Neural crest cell (in vitro differentiated cells): ENCODE results near the gene FJX1. TPM values are rescaled to one million over a fixed set of nuclear protein-coding genes. Genes with fewer than 3 reads are reported as not detected.

Source experiments
- DNase-seq: peaks from one replicate; pipeline ENCODE4 v3.0.0; 2021; ENCODE audit warnings: low read depth, mixed read lengths, low spot score
- H3K27ac Mint-ChIP-seq: one replicate; pipeline ENCODE4 v1.8.0; 2021; ENCODE audit warnings: mild to moderate bottlenecking, mixed read lengths; ENCODE audit not compliant: unreplicated experiment
- H3K27me3 Mint-ChIP-seq: 2 replicates; pipeline ENCODE4 v1.8.0; 2021; ENCODE audit warnings: low read depth, mild to moderate bottlenecking, mixed read lengths
- H3K36me3 Mint-ChIP-seq: 2 replicates; pipeline ENCODE4 v1.8.0; 2021; ENCODE audit warnings: low read depth, mild to moderate bottlenecking, mixed read lengths
- H3K4me1 Mint-ChIP-seq: 2 replicates; pipeline ENCODE4 v1.8.0; 2021; ENCODE audit warnings: mixed read lengths
- H3K4me3 Mint-ChIP-seq: one replicate; pipeline ENCODE4 v1.8.0; 2021; ENCODE audit warnings: mild to moderate bottlenecking, mixed read lengths
- H3K9me3 Mint-ChIP-seq: 2 replicates; pipeline ENCODE4 v1.8.0; 2021; ENCODE audit warnings: mixed read lengths
- long read RNA-seq: library from polyadenylated mRNA; unstranded; transcript quantifications from one replicate; pipeline ENCODE4 v2.0.0, GENCODE V29; 2020
- total RNA-seq: library from RNA; stranded (reverse); gene quantifications from 2 replicates; pipeline ENCODE4 v1.2.1, GENCODE V29; 2021
- TF ChIP-seq, protein P1 (sequence below): fragments of 200-600 bp; sonication (generic); conservative IDR thresholded peaks from 2 replicates; pipeline ENCODE4 v1.5.0; 2021; ENCODE audit warnings: antibody characterized with exemption, mild to moderate bottlenecking

FJX1 gene, protein sequence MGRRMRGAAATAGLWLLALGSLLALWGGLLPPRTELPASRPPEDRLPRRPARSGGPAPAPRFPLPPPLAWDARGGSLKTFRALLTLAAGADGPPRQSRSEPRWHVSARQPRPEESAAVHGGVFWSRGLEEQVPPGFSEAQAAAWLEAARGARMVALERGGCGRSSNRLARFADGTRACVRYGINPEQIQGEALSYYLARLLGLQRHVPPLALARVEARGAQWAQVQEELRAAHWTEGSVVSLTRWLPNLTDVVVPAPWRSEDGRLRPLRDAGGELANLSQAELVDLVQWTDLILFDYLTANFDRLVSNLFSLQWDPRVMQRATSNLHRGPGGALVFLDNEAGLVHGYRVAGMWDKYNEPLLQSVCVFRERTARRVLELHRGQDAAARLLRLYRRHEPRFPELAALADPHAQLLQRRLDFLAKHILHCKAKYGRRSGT
- total RNA-seq, result 28.2 and 29.5 TPM in 2 replicates
- long read RNA-seq, partial matches to known transcripts, result 0 of 3 reads
- long read RNA-seq, other reads (novel, unspliced or antisense), result 0 of 3 reads

DNA sequence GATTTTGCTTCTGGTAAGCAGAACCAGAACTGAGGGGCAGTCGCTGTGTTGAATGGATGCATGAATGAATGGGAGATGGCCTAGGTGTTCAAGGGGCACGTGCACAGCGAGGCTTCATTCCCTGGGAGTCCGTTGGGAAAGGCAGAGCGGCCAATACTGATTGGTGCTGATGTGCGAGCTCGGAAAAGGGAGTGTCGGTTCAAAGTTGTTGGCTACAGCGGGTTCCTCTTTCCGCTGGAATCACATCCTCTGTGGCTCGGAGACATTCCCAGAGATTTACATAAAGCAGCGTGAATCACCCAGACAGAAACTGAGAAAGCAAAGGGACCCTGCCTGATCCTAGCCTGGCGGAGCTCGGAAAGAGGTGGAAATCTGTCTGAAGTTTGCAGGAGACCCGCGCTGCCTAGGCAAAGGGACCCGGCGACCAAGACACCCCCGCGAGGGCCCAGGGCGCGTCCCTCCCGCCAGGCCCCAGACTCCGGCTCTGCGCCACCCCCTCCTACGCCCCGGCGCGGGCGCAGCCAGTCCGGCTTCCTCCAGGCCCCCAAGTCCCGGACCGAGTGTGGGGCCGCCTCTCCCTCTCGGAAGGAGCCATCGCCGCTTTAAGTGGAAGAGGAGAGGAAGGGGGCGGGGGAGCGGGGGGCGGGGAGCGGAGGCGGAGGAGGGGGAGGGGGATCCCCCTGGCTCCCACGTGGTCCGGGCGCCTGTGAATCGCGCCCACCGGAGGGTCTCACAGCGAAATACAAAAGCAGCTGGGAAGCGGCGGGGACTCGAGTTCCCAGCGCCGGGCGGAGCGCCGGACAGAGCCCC, at the start of gene FJX1:
FJX1 (plus strand) TSS at position 774 of the 810 bp plus-strand sequence. CDS start 177 bp downstream, outside the sequence.
- DNase-seq, result peak; percentile 66
- Mint-ChIP-seq H3K27me3 (peaks cover 20% of the 10 kb centered on the region), H3K4me1 (peaks cover 37% of the 10 kb centered on the region), H3K4me3 (peak within 1 kb of the TSS; percentile 95), H3K27ac (peak within 1 kb of the TSS; percentile 86), H3K36me3 (peaks cover 9% of the 10 kb centered on the region), H3K9me3 (no peaks in the 10 kb centered on the region)
- TF ChIP-seq, protein P1, sequence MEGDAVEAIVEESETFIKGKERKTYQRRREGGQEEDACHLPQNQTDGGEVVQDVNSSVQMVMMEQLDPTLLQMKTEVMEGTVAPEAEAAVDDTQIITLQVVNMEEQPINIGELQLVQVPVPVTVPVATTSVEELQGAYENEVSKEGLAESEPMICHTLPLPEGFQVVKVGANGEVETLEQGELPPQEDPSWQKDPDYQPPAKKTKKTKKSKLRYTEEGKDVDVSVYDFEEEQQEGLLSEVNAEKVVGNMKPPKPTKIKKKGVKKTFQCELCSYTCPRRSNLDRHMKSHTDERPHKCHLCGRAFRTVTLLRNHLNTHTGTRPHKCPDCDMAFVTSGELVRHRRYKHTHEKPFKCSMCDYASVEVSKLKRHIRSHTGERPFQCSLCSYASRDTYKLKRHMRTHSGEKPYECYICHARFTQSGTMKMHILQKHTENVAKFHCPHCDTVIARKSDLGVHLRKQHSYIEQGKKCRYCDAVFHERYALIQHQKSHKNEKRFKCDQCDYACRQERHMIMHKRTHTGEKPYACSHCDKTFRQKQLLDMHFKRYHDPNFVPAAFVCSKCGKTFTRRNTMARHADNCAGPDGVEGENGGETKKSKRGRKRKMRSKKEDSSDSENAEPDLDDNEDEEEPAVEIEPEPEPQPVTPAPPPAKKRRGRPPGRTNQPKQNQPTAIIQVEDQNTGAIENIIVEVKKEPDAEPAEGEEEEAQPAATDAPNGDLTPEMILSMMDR, result no peak

DNA sequence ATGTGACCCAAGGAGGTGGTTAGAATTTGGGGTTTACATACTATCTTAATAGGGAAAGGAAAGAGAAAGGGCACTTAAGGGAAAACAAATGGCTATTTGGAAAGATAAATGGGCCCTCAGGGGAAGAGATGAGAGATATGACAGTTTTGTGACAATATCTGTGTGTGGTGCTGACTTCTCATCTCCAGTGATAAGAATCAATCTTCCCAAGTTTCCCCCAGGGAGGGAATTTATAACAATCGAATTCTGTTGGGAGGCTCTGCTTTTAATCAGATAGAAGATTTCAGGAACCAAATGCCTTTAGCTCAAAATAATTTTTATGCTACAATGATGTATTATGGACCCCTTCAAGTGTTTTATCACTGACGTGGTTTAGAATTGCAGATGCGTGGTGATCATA, 46.6 kb upstream of the FJX1 start:
- H3K27ac Mint-ChIP-seq, result no peak overlapping the region
- H3K36me3 Mint-ChIP-seq, result peaks cover 3% of the 10 kb centered on the region
- H3K4me1 Mint-ChIP-seq, result no peaks in the 10 kb centered on the region
- H3K27me3 Mint-ChIP-seq, result peaks cover 14% of the 10 kb centered on the region
- H3K4me3 Mint-ChIP-seq, result no peak overlapping the region
- TF ChIP-seq, protein P1, result no peak
- no peaks in the 10 kb centered on the region for H3K9me3 Mint-ChIP-seq
- DNase-seq, result no peak

DNA sequence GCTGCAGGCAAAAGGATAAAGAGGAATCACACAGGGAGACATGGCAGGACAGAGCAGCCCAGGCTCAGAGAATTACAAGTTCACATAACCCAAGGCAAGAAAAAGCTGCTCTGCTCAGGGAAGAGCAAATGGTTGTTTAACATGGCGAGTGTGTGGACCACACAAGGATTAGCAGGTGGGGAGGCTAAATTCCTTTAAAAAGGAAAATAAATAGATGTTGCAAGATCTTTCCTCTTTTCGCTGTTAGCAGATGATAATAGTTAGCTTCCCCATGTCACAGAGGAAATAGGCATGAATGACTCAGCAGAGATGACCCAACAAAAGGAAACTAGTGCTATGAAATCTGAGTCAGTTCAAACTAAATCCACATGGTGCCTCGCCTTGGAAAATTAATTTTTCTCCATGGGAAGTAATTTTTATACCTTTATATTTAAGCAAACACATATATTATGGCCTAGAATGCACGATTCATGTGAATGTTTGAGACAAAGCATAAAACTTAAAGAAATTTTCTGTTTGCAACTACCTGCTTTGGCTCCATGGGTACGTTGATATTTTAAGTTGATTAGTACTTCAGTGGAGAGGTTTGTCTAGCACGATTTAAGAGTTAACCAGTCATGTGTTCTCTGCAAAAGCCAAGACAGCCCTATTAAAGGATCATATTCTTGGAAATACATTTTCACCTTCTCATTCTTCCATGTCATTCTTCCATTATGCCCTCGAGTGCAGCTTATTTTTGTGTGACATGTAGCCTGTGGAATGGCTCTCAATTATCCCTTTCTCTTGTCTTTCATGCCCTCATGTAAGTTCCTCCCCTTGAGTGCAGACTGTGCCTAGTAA, 38.5 kb upstream of the FJX1 start:
- H3K27me3 Mint-ChIP-seq, result peaks cover 3% of the 10 kb centered on the region
- H3K27ac Mint-ChIP-seq, result no peak overlapping the region
- TF ChIP-seq, protein P1, result no peak
- H3K4me3 Mint-ChIP-seq, result no peak overlapping the region
- no peaks in the 10 kb centered on the region for H3K9me3 Mint-ChIP-seq
- H3K4me1 Mint-ChIP-seq, result peaks cover 10% of the 10 kb centered on the region
- no peak for DNase-seq
- H3K36me3 Mint-ChIP-seq, result peaks cover 3% of the 10 kb centered on the region

DNA sequence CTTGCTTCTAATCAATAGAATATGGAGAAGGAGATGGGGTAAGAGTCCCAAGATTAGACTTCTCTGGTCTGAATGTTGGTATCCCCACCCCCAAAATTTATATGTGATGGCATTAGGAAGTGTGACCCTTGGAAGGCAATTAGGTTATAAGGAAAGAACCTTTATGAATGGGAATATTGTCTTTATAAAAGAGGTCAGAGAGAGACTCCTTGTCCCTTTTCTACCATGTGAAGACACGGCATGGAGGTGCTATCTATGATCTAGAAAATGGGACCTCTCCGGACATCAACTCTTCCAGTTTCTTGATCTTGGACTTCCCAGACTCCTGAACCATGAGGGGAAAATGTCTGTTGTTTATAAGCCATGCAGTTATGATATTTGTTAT, 37.9 kb upstream of the FJX1 start:
- DNase-seq, result no peak
- TF ChIP-seq, protein P1, result no peak
- Mint-ChIP-seq H3K36me3 (peaks cover 3% of the 10 kb centered on the region), H3K4me1 (peaks cover 10% of the 10 kb centered on the region), H3K9me3 (no peaks in the 10 kb centered on the region), H3K4me3 (no peak overlapping the region), H3K27ac (no peak overlapping the region), H3K27me3 (peaks cover 5% of the 10 kb centered on the region)

DNA sequence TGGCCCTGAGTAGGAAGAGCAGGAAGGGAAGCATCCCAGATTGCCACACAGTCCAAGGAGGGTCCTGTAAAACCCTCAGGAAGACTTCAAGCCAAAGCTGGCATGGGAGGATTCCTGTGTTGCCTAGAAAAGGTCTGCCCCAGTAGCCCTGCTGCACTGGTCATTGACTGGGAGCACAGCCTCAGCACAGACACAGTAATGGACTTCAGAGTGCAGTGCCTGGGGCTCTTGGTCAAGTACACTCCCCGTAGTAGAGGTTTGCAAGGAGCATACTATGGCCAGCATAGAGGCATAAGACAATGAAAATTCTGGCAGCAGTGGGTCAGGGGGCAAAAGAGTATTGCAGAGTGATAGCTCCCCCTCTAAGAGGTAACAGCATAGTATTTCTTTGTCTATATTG, 36.2 kb upstream of the FJX1 start:
- TF ChIP-seq, protein P1, result no peak
- DNase-seq, result no peak
- H3K27me3 Mint-ChIP-seq, result peaks cover 5% of the 10 kb centered on the region
- no peak overlapping the region for H3K27ac Mint-ChIP-seq
- no peaks in the 10 kb centered on the region for H3K9me3 Mint-ChIP-seq
- peaks cover 14% of the 10 kb centered on the region for H3K4me1 Mint-ChIP-seq
- H3K4me3 Mint-ChIP-seq, result no peak overlapping the region
- H3K36me3 Mint-ChIP-seq, result no peaks in the 10 kb centered on the region
